Measurements from ENCODE around the gene CELF2.

DNA sequence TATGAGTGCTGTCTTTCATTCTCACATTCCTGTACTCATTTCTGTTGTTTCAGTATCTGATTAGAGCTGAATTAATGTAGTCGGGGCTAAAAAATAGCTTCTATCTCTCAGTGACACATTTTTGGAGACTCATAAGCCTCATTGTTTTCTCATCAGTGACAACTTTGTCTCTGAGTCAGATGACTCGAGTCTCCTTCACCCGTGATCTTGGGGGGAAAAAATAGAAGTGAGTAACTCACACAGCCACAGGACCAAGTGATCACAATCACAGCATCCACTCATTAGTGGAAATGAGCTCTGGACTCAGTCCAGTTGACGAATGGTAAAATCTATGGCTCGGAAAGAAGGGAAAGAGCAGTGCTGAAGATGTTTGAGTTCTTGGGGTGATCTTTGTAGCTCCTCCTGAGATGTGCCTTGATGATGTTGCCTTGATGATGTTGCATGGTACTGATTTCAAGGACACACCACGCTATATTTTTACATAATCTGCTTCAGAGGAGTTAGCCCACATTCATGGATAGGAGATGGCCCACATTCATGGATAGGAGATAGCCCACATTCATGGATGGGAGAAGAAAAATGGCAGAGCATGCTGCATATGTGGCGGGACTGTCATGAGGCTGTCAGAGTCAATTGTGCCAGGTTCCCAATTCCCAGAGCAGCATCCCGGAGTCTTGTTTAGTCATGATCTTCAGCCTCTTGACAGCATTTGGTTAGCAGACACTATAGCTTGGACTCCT is 214.7 kb downstream of the CELF2 start:
- no peak for TF ChIP-seq CTCF (IDR thresholded peaks at IDR 0.05)
- TF ChIP-seq POLR2A (IDR thresholded peaks at IDR 0.05), result no peak

Measured in thyroid gland (tissue), 4 donors.